Measurements from ENCODE around the gene RPS21.
"Not testable (repeated sequence)": the region's sequence is repeated elsewhere in the genome, so short reads cannot be mapped to it uniquely, and the experiment has no call there.

RPS21 gene

GRCh38 chr20:62411479-62412193, 24.7 kb downstream of the RPS21 start:
- no peak for DNase-seq (ENCODE audit: low spot score)

DNA sequence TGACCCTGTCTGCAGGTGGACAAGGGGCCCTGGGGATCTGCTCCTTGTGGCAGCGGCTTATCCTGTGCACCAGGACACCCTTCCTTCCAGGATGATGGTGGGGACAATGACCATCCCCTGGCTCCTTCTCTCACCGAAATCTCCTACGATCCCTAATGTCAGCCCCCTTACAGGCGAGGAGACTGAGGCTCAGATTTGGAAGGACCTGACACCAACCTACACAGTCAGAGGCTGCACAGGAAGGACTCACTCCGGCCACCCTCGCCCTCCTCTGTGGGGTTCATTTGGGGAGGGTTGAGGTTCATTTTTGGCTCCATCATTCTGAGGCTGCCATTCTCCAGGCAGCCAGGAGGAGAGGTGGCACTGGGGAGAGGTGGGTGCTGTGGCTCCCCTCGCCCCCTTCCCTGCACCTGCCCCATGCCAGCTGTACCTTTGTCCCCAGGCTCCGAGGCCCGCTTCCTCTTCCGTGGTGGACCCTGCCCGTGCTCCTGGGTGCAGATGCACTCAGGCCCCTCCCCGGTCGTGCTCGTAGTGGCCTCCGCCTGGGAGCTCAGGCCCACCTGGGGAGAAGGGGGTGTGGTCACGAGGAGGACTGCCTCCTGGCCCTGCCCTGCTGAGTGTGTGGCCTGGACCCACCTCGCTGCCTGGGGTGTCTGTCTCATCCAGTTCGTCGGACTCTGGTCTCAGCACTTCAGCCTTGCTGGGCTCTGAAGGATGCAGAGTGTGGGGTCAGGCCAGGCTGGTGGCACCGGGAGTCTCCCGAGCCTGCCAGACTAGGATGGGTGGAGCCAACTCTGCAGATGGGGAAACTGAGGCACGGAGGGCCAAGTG, 25.5 kb downstream of the RPS21 start:
- no peak for DNase-seq (ENCODE audit: low spot score)

- DNase-seq (ENCODE audit: low spot score): no peak
Observed at GRCh38 chr20:62413025-62413570, 26.2 kb downstream of the RPS21 start.

DNA sequence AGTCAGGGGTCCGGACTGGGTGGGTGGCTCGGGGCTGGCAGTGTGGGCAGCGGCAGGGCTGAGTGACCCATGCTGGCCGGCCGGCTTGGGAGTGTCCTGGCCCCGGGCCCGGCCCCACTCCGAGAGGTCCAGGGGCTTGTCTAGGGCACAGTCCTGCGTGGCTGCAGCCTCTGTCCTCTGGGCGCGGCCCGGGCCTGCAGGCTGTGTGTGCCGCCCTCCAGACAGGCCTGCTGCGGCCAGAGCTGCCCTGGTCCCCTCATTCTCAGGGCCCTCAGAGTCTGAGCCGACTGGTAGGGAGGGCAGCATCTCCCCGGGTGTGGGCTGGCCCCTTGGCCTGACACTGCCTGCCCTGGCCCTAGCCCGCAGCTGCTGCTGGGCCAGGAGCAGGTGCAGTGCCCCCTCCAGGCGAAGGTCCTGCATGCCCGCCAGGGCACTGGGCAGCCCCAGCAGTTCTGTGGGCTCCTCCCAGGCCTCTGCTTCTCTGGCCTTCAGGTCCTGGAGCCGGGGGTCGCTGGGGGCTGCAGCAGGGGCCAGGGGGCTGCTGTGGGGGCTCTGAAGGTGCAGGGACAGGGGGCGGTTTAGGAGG, 27.1 kb downstream of the RPS21 start:
- DNase-seq (ENCODE audit: low spot score): no peak

DNA sequence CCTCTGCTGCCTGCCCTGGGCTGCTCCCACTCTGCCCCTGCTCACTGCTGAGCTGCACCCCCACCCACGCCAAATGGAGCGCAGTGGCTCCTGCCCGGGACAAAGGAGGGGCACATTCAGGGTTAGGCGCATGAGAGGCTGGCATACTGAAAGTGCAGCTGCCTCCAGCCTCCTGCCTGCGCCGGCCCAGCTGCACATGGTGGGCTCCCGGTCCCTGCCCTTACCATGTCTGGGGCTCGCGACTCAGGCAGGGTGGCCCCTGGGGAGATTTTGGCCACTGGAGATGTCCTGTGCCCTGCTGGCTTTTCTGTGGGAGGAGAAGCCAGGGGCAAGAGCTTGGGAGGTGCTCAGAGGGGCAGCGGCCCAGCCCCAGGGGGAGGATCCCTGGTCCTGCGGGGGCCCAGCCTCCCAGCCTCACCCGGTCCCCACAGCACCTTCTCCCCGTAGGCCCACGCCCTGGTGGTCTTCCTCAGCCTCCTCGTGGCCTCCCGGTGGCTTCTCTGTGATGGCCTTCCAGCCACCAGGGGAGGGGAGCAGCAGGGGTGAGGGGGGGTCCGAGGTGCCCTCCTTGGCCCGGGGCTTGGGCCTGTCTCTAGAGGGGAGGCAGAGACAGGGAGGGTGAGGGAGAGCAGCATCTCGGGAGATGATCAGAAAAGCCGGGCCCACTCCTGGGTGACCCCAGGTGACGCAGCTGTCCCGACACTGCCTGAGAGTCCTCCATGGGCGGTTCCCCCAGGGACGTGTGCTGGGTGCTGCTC, 28.6 kb downstream of the RPS21 start:
- DNase-seq (ENCODE audit: low spot score): no peak

GRCh38 chr20:62416651-62417637, 30.0 kb downstream of the RPS21 start:
- no peak for DNase-seq (ENCODE audit: low spot score)

DNA sequence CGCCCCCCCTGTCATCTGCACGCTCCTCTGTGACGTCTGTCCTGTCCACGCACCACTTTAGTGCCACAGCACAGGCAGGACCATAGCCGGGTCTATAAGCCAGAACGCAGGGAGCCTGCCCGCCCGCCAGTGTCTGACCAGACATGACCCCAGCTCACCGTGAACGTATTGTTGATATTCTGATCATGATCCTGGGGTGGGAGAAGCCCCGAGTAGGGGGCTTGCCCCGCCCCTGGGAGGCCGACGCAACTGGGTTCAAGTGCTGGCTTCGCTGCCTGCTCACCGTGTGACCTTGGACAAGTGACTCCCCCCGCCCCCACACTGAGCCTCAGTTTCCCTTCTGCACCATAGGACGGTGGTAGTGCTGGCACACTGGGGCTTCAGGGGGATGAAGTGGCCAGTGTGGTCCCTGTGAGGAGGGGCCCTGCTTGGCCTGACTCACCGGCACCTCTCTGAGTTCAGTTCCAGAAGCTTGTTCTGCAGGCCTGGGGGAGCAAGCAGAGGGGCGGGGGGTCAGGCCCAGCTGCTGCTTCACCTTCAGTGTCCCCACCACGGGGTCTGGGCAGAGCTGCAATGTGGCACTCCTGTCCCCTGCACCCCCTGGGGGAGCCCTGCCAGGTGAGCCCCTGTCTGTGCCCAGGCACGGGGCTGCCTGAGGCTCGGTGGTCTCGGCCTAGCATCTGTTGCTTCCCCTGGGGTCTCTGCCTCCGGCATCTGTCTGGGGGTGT, 31.2 kb downstream of the RPS21 start:
- DNase-seq (ENCODE audit: low spot score): no peak

GRCh38 chr20:62418709-62419487, 32.0 kb downstream of the RPS21 start:
- DNase-seq (ENCODE audit: low spot score): no peak

- DNase-seq (ENCODE audit: low spot score): no peak
Observed at GRCh38 chr20:62419759-62420158, 32.9 kb downstream of the RPS21 start.

DNA sequence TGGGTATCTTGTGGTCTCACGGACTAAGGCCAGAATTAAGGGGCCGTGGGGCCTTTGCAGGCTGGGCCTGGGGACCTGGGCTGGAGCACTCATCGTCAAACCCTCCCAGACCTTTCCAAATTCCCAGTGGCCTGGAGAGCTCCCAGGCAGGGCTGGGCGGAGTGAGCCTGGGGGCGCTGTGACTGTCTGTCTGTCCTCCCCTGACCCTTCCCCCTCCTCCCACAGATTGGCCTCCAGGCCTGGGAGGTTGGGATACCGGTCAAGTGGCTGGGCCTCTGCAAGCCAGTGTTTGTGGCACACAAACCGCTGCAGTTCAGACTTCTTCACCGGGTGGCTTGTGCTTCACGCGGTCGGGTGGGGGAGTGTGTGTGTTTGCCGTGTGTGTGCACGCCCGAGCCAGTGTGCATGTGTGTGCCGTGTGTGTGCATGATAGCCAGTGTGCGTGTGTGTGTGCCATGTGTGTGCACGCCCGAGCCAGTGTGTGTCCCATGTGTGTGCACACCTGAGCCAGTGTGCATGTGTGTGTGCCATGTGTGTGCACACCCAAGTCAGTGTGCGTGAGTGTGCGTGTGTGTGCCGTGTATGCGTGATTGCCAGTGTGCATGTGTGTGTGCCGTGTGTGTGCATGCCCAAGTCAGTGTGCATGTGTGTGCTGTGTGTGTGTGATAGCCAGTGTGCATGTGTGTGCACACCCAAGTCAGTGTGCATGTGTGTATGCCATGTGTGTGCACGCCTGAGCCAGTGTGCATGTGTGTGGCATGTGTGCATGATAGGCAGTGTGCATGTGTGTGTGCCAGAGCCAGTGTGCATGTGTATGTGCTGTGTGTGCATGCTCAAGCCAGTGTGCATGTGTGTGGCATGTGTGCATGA, 34.2 kb downstream of the RPS21 start:
- no peak for DNase-seq (ENCODE audit: low spot score)

DNA sequence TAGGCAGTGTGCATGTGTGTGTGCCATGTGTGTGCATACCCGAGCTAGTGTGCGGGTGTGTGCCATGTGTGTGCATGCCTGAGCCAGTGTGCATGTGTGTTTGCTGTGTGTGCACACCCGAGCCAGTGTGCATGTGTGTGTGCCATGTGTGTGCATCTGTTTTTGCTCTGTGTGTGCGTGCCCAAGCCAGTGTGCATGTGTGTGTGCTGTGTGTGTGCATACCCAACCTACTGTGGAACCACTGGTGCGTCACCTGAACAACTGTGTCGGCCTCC, 34.8 kb downstream of the RPS21 start:
- no peak for DNase-seq (ENCODE audit: low spot score)

GRCh38 chr20:62422636-62423325, 35.9 kb downstream of the RPS21 start:
- DNase-seq (ENCODE audit: low spot score): no peak

GRCh38 chr20:62423326-62423706, 36.4 kb downstream of the RPS21 start:
- no peak for DNase-seq (ENCODE audit: low spot score)

GRCh38 chr20:62424249-62425107, 37.6 kb downstream of the RPS21 start:
- no peak for DNase-seq (ENCODE audit: low spot score)

DNA sequence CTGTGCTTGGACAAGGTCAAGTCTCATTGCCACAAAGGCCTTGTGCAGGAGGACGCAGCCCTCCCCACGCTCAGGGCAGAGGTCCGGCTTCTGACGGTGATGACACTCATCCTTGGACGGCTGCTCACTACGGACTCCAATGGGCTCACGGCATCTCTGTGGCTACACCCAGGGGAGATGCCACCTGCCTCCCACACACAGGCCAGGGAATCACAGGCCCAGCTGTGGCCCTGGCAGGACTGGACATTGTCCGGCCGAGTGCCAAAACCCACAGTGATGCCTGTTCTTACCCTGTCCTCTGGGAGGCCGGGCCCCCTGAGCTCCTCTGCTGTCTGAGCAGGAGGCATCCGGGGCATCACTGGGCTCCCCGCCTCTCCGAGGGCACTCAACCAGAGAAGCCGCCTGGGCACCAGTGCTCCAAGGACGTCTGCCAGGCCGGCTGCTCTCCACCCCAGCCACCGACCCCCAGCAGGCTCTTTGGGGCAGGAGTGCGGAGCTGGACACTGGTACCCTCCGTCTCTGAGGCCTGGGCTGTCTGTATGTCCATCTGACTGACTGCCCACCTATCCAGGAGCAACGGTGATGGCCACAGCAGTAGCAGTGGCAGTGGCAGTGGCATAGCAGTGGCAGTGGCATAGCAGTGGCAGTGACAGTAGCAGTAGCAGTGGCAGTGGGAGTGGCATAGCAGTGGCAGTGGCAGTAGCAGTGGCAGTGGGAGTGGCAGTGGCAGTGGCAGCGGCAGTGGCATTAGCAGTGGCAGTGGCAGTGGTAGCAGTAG, 38.6 kb downstream of the RPS21 start:
- DNase-seq (ENCODE audit: low spot score): no peak

- DNase-seq (ENCODE audit: low spot score): not testable (repeated sequence)
Observed at GRCh38 chr20:62426059-62426348, 39.1 kb downstream of the RPS21 start.
